HCEC 1CT (cell line): Measurements from ENCODE around the gene FOLH1.
"Not testable (repeated sequence)": the region's sequence is repeated elsewhere in the genome, so short reads cannot be mapped to it uniquely, and the experiment has no call there.

Experiments
- DNase-seq: peaks from one replicate; pipeline ENCODE4 v3.0.0-alpha.2; 2017

Gene FOLH1

DNA sequence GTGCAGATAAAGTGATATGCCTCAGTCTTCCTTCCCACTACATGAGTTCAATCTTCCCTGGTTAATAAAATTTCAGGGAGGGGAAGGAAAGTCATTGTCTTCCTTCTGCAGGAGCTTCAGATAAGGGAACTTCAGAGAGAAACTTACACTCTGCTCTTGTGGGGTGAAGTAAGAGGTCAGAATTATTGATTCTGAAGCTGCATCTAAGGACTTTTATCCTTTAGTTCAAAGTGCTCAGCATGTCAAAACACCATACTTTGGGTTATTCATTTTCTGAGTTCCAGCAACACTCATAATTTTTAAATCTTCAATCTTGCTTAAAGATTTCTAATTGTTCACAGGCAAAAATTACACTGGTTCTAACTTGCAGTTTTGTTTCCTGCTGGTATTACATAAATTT lies 33.0 kb downstream of the FOLH1 start:
- not testable (repeated sequence) for DNase-seq

DNA sequence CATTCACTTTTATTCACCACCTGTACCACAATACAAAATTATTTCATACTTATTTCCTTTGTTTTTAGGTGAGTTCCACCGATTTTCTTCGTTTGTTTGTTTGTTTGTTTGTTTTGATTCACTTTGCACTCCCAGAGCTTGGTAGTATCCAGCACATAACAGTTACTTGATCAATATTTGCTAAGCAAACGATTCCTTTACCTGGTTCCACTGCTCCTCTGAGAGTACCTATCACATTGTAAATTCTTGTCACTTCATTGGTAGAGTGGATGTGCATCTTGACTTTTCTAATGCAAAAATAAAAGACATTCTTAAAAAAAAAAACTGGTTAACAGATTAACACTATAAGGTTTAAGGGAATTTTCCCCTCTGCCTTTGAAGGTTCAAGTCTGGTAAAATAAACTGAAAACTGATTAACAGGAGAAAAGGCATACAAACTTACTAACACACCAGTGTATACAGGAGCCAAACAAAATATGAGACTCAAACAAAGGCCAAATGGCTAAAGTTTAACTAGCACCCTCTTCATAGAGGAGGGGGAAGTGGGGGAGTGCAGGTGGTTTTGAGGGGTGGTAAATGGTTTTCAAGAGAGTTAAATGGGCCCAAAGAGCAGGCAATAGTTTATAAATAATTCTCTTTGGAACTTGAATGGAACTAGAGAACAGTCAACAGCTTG lies 33.6 kb downstream of the FOLH1 start:
- DNase-seq: not testable (repeated sequence)

DNA sequence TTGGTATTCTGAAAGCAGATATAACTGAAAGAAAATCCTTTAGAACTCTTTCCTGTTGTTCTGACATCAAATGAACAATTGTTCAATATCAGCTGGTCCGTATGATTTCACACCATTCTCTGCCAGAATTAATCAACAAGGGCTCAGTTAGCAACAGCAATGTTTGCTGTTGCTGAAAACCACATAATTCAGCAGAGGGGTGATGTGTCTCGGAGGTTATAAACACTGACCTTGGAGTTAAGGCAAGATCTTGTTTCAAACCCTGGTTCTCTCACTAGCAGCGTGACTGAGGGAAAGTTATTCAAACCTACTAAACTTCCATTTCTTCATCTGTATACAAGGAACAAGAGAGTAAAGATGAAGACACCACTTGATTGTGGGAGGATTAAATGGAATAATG lies 36.8 kb downstream of the FOLH1 start:
- not testable (repeated sequence) for DNase-seq

DNA sequence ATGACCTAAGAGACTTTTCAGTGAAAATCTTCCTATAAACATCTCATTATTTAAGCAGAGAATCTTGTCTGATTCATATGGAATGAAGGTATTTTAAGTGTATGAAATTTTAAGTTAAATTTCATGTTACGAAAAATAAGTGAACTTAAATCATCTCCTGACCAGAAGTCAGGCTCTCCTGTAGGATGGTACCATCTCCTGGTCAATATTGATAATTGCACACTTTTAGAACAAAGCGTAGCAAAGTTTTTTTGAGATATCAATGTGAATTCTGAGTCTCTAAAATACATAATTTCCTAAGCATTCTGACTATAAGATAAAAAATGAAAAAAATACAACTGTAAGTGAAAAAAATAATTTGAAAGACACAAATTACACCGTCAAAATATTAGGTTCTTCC lies 38.8 kb downstream of the FOLH1 start:
- not testable (repeated sequence) for DNase-seq

DNA sequence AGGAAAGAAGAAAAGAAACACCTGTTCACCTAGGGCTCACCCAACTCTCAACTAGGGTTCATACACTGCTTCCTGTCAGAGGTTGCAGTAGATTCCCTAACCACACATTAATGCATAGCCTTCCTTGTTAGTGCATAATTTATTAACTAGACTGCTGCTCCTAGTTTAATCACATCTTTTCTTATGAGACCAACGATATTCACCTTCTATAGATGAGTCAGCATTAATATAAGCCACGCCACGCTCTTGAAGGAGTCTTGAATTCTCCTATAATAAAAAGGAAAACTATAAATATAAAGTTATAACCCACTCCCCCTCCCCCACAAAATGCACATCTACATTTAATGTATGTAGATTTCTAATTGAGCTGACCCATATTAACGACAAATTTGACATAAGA lies 39.4 kb downstream of the FOLH1 start:
- DNase-seq: not testable (repeated sequence)

DNA sequence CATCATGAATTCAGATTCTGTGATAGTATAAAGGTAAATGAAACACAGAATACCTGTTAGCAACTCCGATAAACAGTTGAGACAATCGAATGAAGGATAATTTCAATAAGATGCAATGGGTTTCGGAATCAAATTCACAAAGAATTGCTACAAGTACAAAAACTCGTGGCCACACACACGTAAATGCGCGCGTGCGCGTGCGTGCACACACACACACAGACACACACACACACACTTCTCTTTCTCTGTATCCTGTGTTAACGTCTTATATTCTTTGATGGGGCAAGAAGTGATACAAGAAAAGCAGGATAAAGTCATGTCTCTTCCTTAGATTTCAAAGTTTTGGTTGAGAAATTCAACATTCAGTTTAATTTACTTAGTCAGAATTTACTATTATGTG lies 57.2 kb downstream of the FOLH1 start:
- no peak for DNase-seq

DNA sequence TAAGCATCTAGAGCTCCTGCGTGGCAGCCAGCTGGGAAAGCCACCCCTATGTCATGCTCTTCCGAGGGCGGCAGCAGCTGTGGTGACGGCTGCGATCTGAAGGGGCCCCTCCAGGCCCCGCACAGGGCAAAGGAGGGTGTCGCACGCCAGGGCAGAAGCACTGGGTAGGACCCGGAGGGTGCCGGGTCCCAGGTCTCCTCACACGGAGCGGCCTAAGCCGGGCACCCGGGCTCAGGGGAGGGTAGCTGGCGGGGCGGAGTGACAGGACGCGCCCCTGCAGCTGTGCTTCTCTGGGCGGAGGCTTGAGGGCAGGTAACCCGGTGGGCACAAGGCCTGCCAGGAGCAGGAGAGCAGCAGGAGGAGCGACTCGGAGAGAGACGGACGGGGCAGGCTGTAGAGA lies 106.0 kb downstream of the FOLH1 start:
- DNase-seq: not testable (repeated sequence)
